SIG-M5 treated with dmso at 0.1 percent for 504 hours (cell line): Measurements from ENCODE around the gene CMIP.
A peak's percentile ranks its signal among the peaks of the same experiment; 100 is the strongest.

ENCODE experiments used
- DNase-seq: peaks from one replicate; lab custom pipeline; 2025; ENCODE audit not compliant: unreplicated experiment; lab: John Stamatoyannopoulos, UW

Gene CMIP

DNA sequence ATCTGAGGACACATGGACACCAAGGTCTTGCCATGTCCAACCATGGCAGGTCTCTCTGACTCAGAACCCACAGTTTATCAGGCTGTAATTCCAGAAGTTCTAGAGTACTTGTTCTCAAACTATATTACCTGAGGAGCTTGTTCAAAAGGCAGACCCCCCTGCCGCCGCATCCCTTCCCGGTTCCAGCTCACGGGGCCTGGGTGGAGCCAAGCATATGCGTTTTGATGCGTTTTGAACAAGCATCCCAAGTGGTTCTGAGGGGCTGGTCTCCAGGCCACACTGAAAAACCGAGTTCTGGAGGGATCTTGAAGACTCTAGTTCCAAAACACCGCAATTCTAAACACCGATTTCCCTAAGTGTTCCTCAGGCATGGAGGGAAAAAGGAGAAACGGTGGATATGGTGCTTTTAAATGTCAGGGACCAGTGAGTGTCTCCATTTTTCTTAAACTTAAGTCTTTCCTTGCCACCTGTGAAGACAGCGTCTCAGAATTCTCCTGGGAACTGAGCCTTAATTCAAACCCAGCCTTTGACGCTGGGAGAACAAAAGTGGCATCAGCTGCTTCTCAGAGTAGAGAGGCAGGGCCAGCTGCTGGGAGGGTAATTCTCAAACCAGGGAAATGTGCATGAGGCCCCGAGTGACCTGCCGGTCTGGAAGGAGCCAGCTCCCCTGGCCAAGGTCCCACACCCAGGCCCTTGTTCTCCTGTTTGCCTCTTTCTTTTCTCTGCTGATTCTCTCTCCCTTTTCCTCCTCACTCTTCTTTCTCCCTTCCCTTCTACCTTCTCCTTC is 250.1 kb downstream of the CMIP start:
- no peak for DNase-seq

- DNase-seq, result no peak
These were observed 250.9 kb downstream of the CMIP start for GRCh38 chr16:81695321-81696165.

DNA sequence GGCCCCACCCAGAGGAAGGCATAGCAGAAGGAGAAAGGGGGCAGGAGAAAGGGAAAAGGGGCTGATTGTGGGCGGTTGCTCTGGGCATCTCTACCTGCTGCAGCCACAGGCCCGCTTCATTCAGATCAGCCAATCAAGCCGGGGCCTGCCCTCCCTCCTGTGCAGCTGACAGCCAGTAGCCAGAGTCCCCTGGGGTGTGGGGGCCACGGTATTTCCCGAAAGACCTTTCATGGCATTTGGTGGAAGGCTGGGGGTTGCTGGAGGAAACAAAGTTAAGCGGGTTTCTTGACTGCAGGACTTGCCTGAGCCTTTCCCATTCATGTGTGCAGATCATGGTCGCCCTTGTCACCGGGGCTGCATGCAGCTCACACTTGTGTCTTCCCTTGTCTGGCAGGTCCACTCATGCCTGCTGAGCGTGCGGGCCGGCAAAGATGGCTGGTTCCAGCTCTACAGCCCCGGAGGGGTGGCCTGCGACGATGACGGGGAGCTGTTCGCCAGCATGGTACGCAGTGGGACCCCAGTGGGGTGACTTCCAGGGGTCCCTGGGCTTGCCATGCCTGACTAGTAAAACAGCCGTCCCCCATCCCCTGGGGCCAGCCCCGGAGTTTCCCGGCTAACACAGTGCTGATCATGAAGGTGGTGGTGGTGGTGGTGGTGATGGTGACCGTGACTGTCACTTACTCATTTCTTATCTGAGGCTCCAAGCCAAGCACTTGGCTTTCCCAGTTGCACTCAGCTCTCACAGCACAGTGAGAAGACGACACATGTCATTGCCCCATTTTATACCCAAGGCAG is 251.8 kb downstream of the CMIP start:
- DNase-seq, result no peak

- peak; percentile 42 for DNase-seq
These were observed 252.5 kb downstream of the CMIP start for GRCh38 chr16:81696961-81697615.

- DNase-seq, result no peak
These were observed 253.2 kb downstream of the CMIP start for GRCh38 chr16:81697616-81698309.

- DNase-seq, result no peak
These were observed 253.7 kb downstream of the CMIP start for GRCh38 chr16:81698310-81698641.

DNA sequence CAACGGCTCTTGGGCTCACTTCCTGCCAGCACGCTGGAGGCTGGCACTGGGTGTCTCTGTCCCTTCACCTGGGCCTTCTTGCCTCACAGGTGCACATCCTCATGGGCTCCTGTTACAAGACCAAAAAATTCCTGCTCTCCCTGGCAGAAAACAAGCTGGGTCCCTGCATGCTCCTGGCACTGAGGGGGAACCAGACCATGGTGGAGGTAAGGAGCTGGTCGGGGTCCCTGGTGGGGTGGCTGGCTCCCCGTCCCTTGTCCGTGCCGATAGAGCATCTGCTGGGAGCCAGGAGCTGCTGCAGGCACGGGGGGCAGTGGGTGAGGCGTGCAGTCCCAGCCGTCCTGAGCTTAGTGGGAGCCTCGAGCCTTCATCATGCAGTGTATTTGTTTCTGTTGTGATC is 255.0 kb downstream of the CMIP start:
- DNase-seq, result no peak

DNA sequence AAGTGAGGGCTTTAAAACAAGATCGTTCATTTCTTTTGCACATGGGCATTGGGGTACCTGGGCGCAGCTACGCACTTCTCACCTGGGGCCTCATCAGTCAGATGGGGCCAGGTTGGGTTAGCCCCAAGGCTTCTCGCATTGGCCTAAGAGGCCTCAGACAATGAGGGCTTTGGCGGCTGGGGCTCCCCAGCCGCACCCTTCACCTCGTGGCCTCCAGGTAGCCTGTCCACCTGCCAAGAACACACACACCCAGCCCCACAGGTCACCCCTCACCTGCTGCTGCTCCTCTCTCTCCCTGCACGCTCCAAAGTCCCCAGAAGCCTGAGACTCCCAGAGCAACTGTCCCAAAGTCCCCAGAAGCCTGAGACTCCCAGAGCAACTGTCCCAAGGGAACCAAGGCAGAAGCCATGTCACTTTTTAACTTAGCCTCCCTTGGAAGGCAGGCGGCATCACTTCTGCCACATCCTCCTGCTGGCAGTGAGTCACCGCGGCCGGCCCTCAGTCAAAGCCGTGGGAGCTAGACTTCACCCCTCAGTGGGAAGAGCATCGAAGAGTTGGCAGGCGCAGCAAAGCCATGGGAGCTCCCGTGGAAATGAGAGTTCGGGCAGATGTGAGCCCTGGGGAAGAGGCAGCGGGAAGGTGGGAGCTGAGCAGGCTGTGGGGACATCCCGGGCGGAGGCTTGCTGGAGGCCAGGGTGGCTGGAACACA is 255.6 kb downstream of the CMIP start:
- DNase-seq, result no peak

DNA sequence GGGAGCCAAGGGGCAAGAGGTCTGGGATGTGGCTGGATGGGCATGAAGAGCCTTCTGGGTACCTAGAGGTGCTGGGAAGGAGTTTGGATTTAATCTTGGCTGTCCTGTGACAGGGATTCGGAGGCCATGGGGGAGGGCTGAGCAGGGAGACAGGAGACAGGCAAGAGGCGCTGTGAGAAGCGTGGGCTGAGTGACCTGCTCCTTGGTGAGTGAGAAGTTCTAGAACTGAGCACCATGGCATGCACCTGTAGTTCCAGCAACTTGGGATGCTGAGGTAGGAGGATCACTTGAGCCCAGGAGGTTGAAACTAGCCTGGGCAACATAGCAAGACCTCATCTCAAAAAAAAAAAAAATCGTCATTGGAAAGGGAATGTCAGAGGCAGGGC is 256.2 kb downstream of the CMIP start:
- no peak for DNase-seq

DNA sequence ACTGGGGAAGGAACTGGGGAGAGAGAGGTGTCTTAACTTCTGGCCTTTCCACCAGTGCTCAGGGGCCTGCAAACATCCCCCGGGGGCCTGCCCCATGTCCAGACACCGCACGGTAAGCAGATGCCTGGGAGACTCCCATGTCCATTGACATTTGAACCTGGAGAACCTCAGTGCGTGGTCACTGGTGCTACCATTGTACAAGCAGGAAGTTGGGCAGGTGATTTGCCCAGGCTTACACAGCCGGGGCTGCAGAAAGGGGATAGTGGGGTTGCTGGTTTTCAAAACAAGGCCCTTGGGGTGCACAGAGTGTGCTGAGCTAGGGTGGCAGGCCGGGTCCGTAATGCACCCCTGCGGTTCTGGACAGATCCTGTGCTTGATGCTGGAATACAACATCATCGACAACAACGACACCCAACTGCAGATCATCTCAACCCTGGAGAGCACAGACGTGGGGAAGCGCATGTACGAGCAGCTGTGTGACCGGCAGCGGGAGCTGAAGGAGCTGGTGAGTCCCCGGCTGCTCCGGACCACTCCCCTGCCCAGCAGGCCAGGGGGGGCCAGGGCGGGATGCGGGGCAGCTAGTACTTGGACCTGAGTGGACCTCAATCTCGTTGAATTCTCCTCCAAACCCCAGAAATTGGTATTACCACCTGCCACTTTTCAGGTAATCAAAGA is 256.8 kb downstream of the CMIP start:
- no peak for DNase-seq

DNA sequence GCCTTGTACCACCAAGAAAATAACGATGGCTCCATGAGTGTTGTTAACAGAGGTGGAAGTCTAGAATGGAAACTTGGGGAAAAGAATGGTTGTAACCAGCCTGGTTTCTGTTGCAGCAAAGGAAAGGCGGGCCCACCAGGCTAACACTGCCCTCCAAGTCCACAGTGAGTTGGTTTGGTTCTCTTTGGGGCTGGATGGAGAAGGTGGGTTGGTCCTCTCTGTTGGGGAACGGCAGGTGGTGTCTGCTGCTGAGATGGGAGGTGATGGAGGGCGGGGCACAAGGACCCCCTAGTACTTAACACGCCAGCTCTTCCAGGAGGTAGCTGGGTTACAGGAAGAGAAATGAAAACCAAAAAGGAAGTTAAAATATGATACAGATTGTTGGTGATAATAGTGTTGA is 257.9 kb downstream of the CMIP start:
- no peak for DNase-seq

DNA sequence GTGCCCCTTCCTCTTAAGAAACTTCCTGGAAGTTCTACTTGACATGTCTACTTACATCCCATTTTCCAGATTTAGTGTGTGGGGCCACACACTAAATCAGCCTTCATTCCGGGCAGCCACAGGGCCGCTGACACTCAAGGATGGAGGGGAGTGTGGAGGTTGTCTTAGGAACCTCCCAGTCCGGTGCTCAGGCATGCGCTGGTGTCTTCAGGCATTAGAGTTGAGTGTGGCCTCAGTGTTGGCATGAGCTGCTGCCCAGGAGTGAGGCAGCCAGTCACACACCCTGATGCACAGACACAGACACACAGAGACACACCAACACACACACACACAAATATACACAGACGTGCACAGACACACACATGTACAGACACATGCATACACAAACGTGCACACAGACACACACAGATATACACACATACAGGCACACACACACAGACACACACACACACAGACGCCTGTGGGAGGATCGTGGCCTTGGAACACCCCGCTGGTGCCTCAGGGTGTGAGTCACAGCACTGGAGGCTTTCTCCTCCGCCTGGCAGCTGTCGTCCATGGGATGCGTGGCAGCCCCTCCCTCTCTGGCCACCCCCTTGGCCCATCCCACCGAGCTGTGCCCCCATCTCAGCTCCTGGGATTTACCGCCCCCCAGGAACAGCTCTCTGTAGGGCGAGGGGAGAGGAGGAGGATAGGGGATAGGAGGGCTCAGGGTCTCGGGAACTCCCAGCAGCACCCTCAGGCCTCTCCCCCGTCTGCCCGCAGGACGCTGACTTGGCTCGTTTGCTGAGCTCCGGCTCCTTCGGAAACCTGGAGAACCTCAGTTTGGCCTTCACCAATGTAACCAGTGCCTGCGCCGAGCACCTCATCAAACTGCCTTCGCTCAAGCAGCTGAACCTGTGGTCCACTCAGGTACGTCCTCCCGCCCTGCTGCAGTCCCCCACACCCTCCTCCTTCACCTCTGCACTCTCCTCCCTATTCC is 258.9 kb downstream of the CMIP start:
- no peak for DNase-seq

- DNase-seq, result no peak
These were observed 260.7 kb downstream of the CMIP start for GRCh38 chr16:81705261-81705660.

GRCh38 chr16:81706327-81707295 is 262.0 kb downstream of the CMIP start:
- no peak for DNase-seq

DNA sequence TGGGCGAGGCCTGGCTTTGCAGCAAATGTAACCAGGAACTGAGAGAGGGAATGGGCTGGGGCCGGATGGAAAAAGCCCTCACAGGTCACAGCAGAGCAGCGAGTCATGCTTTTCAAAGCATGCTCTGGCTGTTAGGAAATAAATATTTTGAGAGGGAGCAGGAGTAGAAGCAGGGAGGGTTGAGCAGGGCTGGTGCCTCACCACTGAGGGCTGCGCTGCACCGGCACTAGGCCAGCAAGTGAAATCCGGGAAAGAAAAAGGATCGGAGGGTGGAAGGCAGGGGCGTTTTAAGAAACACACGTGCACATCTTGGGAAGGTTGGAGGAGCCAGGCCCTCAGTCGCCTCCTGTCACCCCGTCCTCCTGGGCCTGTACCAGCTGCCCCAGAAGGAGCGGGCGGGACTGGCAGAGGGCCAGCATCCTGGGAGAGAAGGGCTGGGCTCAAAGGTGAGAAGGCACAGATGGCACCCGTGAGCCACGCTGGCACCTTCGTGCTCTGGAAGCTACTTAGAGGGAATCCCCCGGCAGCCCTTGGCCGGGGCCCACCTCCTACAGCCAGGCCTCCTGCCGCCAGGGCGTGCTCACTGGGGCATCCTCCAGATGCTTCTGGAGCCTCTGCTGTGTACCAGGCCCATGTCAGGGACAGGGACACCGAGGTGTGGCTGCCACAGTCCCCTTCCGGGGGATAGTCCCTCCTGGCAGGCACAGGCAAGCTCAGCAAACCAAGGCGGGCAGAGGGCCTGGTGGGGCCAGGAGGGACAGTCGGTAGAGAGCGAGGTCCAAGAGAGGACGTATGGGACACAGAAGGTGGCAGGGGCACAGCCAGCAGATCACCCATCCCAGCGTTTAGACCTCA is 263.0 kb downstream of the CMIP start:
- DNase-seq, result no peak
